Panc1 (cell line): ENCODE measurements around the gene WNK2. TPM values are rescaled to one million over a fixed set of nuclear protein-coding genes. Genes with fewer than 3 reads are reported as not detected.

Source experiments
- ATAC-seq: fragments of 200-7000 bp; cut with Tn5 transposase; 2 replicates; pipeline ENCODE4 v1.9.1; 2020; ENCODE audit warnings: mild to moderate bottlenecking, moderate library complexity
- BruUV-seq: library from RNA; stranded (reverse); fragments of 400-500 nt; replicated peaks from 2 replicates; lab custom pipeline; 2021; lab: Mats Ljungman, UMichigan
- CTCF ChIA-PET: fragments of 300-600 bp; sonication (Branson Sonifier 250); formaldehyde crosslinking; loops from one replicate; lab custom pipeline; 2022; ENCODE audit warnings: antibody characterized with exemption; lab: Charles Lee
- POLR2A ChIA-PET: fragments of 300-600 bp; sonication (Branson Sonifier 250); formaldehyde crosslinking; loops from one replicate; lab custom pipeline; 2022; ENCODE audit warnings: antibody characterized with exemption; lab: Charles Lee
- DNase-seq: peaks from one replicate; pipeline ENCODE4 v3.0.0-alpha.2; 2010; ENCODE audit warnings: low read depth, low spot score
- H3K27ac ChIP-seq: 2 replicates; pipeline ENCODE4 v1.5.1; 2011; ENCODE audit warnings: mild to moderate bottlenecking, low read length, inconsistent platforms
- H3K27me3 ChIP-seq: fragments of 200-500 bp; sonication (Bioruptor generic); 2 replicates; pipeline ENCODE4 v1.6.0; 2014; ENCODE audit warnings: low read length, inconsistent platforms; ENCODE audit not compliant: control insufficient read depth, insufficient read depth
- H3K36me3 ChIP-seq: fragments of 200-500 bp; sonication (Bioruptor generic); 2 replicates; pipeline ENCODE4 v1.5.1; 2014; ENCODE audit warnings: inconsistent platforms, mild to moderate bottlenecking, low read length, moderate library complexity; ENCODE audit not compliant: control insufficient read depth, insufficient read depth
- H3K4me1 ChIP-seq: 2 replicates; pipeline ENCODE4 v1.5.1; 2011; ENCODE audit warnings: inconsistent platforms, mild to moderate bottlenecking, low read length, moderate library complexity; ENCODE audit not compliant: control insufficient read depth, insufficient read depth
- H3K4me3 ChIP-seq, 2 experiments: 2 replicates each; pipeline ENCODE4 v1.5.1; 2011 to 2012; ENCODE audit warnings: low read depth in 2 of 2, low read length in 2 of 2, mild to moderate bottlenecking in 2 of 2, inconsistent platforms in 1 of 2, moderate library complexity in 1 of 2
- H3K9me3 ChIP-seq: fragments of 200-500 bp; sonication (Bioruptor generic); 2 replicates; pipeline ENCODE4 v1.5.1; 2014; ENCODE audit warnings: low read depth, mild to moderate bottlenecking, inconsistent platforms, low read length, moderate library complexity; ENCODE audit not compliant: control insufficient read depth, insufficient read depth
- POLR2AphosphoS5 ChIP-seq: IDR thresholded peaks from 2 replicates; pipeline ENCODE4 v1.6.1; 2012; ENCODE audit warnings: mild to moderate bottlenecking, low read depth, low read length, moderate library complexity
- SIN3A ChIP-seq: IDR thresholded peaks from 2 replicates; pipeline ENCODE4 v1.6.1; 2012; ENCODE audit warnings: low read depth, mild to moderate bottlenecking, low read length, moderate library complexity, borderline replicate concordance; ENCODE audit not compliant: insufficient read depth
- TCF7L2 ChIP-seq: IDR thresholded peaks from 2 replicates; pipeline ENCODE4 v1.6.1; 2011; ENCODE audit warnings: mild to moderate bottlenecking, low read depth, low read length, inconsistent platforms
- in situ Hi-C: cut with HindIII; loops from 2 replicates; pipeline ENCODE4 v1.10.0; 2016; ENCODE audit warnings: low sequenced_read_pairs, low pct_unique_long_range_greater_than_20kb
- intact Hi-C: fragments of 100-400 bp; cut with micrococcal nuclease; formaldehyde crosslinking; loops from one replicate; pipeline ENCODE4 v1.10.0; 2022; ENCODE audit not compliant: unreplicated experiment
- total RNA-seq: library from RNA; stranded (reverse); gene quantifications from one replicate; pipeline ENCODE4 v1.2.1, GENCODE V29; 2021; ENCODE audit not compliant: unreplicated experiment
- TF ChIP-seq, protein P1 (sequence below): fragments of 450-650 bp; IDR thresholded peaks from 2 replicates; pipeline ENCODE4 v1.5.1; 2017; ENCODE audit warnings: mild to moderate bottlenecking
- TF ChIP-seq, protein P2 (sequence below), 2 experiments: IDR thresholded peaks; 2 replicates each; pipeline ENCODE4 v1.6.1; 2011 to 2012; ENCODE audit warnings: low read depth in 2 of 2, control low read depth in 1 of 2, low read length in 1 of 2, mild to moderate bottlenecking in 1 of 2, moderate library complexity in 1 of 2; ENCODE audit not compliant: insufficient read depth in 1 of 2

Gene WNK2
- total RNA-seq, 1 experiment from 2014 or later: 13.7 TPM

DNA sequence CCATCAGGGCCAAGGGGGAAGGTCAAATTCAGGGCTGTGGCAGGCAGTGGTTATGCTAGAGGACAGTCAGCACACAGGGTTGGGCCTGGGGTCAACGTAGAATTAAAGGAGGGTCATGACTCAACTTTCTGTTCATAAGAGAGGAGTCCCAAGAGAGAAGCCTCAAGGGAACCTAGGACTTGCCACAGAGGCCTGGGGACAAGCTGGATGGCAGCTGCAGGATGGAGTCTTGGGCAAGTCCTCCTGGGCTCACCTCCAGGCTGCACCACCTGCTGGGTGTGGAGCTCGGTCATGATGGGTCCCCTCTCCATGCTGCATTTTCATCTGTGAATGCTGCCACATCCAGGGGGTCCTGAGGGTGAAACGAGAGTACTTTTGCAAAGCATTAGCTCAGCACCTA, 9.0 kb upstream of the WNK2 start:
- POLR2A ChIA-PET: no interaction called here
- Histone ChIP-seq H3K36me3 (no peaks in the 10 kb centered on the region), H3K9me3 (no peaks in the 10 kb centered on the region), H3K4me1 (no peaks in the 10 kb centered on the region), H3K27me3 (no peaks in the 10 kb centered on the region), H3K4me3 (no peak overlapping the region), H3K27ac (no peak overlapping the region)
- ATAC-seq (no peak), DNase-seq (no peak)
- BruUV-seq: no TSS peak
- intact Hi-C loops (no loop called here), in situ Hi-C loops (no loop called here)
- TF ChIP-seq, protein P1, sequence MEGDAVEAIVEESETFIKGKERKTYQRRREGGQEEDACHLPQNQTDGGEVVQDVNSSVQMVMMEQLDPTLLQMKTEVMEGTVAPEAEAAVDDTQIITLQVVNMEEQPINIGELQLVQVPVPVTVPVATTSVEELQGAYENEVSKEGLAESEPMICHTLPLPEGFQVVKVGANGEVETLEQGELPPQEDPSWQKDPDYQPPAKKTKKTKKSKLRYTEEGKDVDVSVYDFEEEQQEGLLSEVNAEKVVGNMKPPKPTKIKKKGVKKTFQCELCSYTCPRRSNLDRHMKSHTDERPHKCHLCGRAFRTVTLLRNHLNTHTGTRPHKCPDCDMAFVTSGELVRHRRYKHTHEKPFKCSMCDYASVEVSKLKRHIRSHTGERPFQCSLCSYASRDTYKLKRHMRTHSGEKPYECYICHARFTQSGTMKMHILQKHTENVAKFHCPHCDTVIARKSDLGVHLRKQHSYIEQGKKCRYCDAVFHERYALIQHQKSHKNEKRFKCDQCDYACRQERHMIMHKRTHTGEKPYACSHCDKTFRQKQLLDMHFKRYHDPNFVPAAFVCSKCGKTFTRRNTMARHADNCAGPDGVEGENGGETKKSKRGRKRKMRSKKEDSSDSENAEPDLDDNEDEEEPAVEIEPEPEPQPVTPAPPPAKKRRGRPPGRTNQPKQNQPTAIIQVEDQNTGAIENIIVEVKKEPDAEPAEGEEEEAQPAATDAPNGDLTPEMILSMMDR: no peak
- TF ChIP-seq SIN3A (no peak), TCF7L2 (no peak), POLR2AphosphoS5 (no peak)
- TF ChIP-seq, protein P2, sequence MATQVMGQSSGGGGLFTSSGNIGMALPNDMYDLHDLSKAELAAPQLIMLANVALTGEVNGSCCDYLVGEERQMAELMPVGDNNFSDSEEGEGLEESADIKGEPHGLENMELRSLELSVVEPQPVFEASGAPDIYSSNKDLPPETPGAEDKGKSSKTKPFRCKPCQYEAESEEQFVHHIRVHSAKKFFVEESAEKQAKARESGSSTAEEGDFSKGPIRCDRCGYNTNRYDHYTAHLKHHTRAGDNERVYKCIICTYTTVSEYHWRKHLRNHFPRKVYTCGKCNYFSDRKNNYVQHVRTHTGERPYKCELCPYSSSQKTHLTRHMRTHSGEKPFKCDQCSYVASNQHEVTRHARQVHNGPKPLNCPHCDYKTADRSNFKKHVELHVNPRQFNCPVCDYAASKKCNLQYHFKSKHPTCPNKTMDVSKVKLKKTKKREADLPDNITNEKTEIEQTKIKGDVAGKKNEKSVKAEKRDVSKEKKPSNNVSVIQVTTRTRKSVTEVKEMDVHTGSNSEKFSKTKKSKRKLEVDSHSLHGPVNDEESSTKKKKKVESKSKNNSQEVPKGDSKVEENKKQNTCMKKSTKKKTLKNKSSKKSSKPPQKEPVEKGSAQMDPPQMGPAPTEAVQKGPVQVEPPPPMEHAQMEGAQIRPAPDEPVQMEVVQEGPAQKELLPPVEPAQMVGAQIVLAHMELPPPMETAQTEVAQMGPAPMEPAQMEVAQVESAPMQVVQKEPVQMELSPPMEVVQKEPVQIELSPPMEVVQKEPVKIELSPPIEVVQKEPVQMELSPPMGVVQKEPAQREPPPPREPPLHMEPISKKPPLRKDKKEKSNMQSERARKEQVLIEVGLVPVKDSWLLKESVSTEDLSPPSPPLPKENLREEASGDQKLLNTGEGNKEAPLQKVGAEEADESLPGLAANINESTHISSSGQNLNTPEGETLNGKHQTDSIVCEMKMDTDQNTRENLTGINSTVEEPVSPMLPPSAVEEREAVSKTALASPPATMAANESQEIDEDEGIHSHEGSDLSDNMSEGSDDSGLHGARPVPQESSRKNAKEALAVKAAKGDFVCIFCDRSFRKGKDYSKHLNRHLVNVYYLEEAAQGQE (IDR thresholded peaks at IDR 0.05; ENCODE audit: insufficient read depth in 1 of 2, low read depth in 2 of 2, low read length in 1 of 2): no peak
- CTCF ChIA-PET: interaction anchor here (0.6 kb wide), 1 partner anchor 246 kb away, joined by 6 read pairs; no protein-coding TSS in a partner anchor

DNA sequence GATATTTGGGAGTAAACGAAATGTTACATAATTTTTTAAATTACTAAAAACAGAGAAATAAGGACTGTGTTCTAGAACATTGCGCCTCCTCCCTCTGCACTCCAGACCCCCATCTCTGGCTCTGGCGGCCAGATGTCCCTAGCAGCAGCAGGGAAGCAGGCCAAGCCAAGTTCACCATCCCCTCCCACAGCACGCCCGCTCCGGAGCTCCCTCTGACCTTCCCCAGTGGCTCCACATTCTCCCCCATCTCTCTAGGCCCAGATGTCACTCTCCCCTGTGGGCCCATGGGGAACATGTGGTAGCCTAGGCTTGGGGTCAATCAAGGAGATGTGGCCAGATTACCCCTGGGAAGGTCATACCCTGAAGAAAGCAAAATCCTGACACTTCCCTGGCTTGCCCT, 6.3 kb upstream of the WNK2 start:
- ATAC-seq (no peak), DNase-seq (no peak)
- Histone ChIP-seq H3K27me3 (no peaks in the 10 kb centered on the region), H3K4me1 (no peaks in the 10 kb centered on the region), H3K27ac (no peak overlapping the region), H3K36me3 (no peaks in the 10 kb centered on the region), H3K4me3 (no peak overlapping the region), H3K9me3 (no peaks in the 10 kb centered on the region)
- POLR2A ChIA-PET: no interaction called here
- intact Hi-C loops: no loop called here
- CTCF ChIA-PET: no interaction called here
- in situ Hi-C loops: no loop called here
- TF ChIP-seq TCF7L2 (no peak), SIN3A (no peak), POLR2AphosphoS5 (no peak)
- TF ChIP-seq, protein P2 (IDR thresholded peaks at IDR 0.05; ENCODE audit: insufficient read depth in 1 of 2, low read depth in 2 of 2, low read length in 1 of 2): no peak
- TF ChIP-seq, protein P1: no peak
- no TSS peak for BruUV-seq
